Endothelial cell of hepatic sinusoid (primary cell): ENCODE results near the gene ADCK1.
"Not testable (repeated sequence)": the region's sequence is repeated elsewhere in the genome, so short reads cannot be mapped to it uniquely, and the experiment has no call there.

Source experiments
- in situ Hi-C: cut with HindIII; loops from 2 replicates; pipeline ENCODE4 v1.10.0; 2017; ENCODE audit warnings: low sequenced_read_pairs

ADCK1 gene

DNA sequence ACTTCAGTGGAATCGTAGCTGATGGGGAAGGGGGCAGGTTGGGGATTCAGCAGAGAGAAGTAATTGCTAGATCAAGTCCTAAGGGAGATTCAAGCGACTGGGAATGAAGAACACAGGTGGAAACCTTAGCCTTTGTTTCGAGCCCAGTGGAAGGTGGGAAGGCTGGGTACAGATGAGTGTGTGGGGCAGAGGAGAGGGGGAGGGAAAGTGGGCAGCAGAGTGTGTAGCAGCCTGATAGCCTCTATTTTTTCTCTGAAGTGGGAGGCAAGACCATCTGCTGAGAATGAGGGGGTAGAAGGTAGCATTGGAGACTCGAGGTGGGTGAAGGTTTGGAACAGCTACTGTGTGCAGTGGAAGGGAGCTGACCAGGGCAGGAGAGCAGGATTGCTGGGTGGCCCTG is 91.0 kb downstream of the ADCK1 start:
- in situ Hi-C loops = no loop called here

DNA sequence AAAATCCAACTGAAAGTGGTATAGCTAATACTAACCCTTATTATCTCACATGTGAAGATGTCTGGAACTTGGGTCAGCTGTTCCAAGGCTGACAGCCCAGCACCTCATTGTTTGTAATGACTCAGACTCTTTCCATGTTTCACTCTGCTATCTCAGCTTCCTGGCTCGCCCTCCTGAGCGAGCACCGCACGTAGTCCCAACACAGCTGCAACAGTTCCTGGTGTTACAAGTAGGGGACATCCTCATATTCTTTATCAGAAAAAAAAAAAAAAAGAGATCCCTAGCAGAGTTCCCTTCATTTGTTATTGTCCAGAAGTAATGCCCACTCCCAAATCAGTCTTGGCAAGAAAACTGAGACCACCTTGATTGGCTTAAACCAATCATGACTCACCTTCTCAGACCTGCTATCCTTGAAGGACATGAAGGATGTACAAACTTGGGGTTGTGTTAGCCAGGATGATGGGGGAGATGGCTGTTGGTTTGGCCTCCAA is 92.5 kb downstream of the ADCK1 start:
- in situ Hi-C loops = no loop called here

DNA sequence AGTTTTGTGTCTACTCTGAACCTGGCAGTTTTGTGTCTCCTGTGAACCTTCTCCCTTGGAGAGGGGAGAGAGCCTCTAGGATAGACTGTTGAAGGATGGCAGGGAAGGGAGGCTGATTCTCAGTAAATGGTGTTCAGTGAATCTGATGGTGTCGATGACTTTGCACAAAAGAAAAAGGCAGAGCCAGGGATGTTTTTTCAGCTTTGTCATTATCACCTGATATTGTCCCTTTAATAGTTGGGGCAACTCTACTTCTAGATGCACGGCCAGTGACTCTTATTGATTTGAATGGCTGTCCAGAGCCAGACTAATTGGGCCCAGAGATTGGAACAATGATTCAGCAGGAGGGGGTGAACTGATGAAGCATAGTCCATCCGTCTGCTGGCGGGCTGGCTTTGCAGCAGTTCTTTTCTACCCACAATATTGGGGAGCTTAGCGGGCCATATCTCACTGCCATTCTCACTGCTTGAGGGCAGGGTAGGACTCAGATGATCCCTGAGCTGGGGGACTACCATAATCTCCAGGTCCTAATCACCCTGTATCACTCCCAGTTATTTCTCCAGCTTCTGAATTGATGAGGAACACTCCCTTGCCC is 93.1 kb downstream of the ADCK1 start:
- in situ Hi-C loops = no loop called here

DNA sequence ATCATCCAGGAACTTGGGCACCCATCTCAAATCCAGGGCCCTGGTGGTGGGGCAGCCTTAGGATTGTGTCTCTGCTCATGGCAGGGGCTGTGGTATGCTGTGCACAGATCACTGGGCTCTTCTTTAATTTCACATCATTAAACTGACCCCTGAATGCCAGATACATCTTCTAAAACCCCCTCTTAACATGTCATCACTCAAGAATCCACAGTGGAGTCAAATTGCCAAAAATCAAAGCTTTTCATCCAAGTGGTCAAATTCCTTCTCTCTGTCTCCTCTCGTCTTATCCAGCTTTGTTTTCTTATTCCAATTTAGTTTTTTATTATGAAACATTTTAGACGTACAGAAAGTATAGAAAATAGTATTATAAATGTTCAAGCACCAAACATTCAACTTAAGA is 97.5 kb downstream of the ADCK1 start:
- in situ Hi-C loops = no loop called here

DNA sequence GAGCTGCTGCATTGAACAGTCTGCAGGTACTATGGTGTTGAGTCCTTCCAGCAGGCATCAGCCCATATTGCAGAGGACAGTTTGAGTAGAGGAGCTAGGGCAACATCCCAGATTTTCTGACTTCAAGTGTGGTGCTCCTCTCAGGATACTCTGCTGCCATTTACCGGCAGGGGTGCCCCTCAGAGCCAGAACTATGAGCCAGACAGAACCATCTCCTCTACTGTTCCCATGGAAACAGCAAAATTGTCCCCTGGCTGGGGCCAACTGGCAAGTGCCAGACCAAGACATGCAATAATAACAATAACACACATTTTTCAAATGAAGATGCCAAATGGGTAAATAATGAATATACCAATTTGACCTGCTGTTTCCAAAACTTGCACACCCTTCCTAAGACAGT is 102.9 kb downstream of the ADCK1 start:
- in situ Hi-C loops = no loop called here

DNA sequence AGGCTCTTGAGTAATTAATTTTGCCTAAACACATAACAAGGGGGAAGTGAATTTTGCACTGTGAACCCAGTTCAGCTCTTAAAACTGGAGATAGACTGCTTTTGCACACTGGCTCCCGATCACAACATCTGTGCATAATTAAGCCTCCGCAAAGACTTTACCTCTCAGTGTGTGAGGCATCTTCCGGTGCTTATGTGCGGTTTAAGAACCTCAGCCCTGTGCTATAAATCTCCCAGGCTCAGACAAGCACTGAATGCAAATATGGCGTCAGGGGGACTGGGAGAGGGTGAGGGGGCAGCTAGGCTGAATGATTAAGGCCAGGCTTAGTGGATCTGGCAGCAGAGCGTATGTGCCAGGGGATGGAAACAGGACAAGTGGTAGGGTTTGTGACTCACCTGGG is 103.3 kb downstream of the ADCK1 start:
- in situ Hi-C loops = no loop called here

DNA sequence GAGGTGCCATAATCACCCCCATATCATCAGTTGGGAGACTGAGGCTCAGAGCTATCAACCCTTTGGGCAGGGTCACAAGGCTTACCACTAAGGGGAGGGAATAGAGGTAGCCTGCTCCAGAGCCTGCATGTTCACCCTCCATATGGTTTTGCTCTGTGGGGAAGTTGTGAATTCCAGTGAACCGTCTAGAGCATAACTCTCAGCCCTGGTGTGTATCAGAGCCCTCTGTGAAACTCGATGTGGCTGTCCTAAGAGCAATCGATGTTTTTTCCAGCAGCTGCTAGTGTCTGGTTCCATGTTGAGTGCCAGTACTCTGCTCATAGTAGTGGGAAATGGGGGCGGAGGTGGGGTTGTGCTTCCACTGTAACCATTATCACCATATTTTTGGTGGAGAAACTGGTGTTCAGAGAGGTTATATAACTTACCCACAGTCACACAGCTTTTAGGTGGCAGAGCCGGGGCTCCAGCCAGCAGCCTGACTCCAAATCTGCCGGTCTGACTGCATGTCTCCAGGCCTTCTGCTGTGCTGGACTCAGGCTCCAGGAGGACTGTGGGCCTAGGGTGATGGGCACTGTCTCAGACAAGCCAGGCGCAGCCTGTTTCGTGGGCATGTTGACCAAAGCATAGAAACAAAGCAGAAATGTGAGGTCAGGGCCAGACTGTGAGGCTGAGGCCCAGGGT is 104.2 kb downstream of the ADCK1 start:
- in situ Hi-C loops = no loop called here

DNA sequence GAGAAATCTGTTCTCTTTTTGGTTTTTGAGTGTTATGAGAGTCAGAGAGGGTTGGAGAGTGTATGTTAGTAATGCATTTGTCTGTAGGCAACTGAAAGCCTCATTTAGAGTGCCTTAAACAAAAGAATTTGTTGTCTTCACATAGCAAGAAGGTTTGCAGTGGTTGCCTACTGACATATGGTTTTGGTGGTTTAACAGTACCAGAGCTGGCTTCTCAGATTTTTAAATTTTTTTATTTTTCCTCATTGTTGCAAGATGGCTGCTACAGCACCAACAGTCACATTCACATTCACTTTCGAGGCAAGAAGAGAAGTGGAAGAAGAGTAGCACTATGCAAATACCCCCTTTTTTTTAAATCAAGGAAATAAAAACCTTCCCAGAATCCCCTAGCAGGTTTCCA is 106.5 kb downstream of the ADCK1 start:
- in situ Hi-C loops = no loop called here

DNA sequence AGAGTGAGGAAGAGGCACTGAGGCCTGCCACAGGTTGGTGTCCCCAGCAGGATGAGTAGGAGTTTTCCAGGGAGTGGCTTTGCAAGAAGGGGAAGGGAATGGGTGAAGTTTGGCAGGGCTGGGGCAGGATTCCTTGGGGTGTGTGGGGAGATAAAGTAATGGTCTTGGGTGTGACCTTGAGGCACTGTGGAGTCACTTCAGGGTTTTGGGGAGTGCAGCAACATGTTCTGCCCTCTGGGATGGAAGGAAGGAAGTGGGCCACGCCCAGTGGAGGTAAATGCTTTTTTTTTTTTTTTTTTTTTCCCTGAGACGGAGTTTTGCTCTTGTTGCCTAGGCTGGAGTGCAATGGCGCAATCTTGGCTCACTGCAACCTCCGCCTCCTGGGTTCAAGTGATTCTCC is 108.9 kb downstream of the ADCK1 start:
- in situ Hi-C loops = no loop called here

DNA sequence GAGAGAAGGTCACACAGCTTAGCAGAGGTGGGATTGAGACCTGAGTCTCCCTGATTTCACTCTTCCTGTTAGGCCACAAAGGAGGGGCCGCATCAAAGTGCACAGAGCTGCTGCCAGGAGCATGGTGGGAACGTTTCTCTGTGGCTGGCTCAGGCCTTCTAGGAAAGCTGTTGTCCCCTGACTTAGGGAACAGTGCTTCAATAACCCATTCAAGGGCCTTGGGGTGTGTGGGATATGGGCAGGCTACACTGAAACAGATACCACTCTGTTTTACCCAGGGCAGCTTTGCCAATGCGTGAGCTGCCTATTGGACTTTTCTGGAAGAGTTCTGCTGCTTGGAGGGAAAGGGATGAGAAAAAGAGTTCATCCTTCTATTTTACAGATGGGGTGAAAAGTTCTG is 110.0 kb downstream of the ADCK1 start:
- in situ Hi-C loops = no loop called here

DNA sequence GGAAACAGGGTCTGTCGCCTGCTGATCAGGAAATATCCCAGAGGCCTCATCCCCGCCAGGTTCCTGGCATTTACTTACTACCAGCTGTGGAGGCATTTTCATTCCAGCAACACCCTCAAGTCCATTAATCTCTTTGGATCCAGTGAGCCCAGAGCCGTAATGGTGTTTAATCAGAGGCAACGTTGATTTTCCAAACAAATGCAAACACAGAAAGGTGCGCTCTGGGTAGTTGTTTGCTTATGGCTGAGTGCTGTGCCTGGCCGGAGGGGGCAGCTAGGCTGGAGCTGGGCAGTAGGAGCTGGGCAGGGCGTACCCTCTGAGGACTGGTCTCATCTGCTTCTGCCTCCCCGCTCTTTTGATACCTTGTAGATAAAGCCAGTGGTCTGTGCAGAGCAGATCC is 110.6 kb downstream of the ADCK1 start:
- in situ Hi-C loops = no loop called here

DNA sequence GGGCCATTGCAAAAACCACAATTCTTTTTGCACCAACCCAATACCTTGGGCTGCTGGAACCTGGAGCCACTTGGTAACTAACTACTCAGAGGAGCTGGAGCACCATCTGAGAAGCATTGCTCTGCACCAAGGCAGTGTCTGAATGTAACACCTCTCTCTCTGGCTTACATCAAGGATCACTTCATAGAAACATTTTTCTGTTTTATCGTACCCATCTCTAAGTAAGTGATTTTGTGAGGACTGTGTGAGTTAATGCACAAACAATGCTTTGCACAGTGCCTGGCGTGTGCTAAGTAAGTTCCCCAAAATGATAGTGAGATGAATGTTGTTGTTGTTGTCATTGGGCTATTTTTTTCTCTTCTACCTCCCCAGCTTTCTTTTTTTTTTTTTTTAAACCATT is 111.4 kb downstream of the ADCK1 start:
- in situ Hi-C loops = no loop called here

DNA sequence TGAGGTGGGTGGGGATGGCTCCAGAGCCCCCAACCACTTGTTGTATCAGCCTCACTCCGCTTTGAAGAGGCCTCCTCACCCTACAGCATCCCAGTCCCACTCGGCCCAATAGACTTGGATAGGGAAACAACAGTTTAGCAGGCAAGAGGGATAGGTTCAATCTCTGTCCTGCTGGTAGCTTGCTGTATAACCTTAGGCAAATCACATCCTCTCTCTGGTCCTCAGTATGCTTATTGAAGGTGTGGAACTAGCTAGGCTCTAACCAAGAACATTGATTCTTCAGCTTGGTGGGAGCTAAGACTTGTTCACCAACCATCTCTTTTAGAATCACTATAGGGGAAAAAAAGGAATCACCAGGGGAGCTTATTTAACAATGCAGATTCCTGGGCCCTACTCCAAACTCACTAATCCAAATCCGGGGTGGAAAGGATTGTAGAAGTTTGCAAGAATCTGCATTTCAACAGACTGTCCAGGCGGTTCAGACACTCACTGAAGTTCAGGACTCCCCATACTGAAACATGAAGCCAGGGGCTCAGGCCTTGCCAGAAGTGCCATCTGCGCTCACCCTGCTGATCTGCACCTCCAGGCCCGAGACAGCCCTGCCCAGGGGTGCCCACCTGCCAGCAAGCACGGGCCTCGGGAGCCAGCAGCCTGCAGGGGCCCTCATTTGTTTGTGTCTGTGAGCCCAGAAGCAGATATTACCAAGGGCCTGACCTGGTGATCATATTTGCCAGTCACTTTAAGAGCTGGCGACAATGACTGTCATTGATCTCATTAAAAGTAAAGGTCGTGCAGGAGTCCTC is 113.0 kb downstream of the ADCK1 start:
- in situ Hi-C loops = no loop called here

DNA sequence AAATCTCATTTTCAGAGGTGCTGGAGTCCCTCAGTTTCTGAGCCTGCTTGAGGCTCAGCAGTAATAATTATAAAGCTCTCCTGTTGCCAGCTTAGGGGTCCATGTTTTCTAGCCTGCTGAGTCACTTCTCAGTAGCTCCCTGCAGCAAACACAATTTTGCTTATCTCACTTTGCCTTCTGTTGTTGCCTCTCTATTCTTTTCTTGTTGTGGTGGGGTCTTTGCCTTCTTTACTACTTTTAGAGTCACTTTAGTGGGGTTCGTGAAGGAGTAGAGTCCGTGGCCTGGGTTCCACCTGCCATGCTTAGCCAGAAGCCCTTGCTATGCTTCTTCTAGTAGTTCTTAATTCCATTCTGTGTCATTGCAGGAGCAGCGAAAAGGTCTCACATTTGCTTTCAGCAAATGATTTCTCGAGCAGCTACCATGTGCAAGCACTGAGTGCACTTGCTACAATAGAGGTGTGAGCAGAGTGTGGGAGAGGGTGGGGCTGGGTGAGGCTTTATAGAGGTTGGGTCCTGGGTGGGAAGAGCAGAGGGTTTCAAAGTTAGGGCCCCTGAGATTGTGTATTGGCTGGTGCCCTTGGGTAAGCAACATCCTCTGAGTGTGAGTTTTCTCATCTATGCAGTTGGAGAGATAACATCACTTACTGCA is 114.3 kb downstream of the ADCK1 start:
- in situ Hi-C loops = no loop called here

DNA sequence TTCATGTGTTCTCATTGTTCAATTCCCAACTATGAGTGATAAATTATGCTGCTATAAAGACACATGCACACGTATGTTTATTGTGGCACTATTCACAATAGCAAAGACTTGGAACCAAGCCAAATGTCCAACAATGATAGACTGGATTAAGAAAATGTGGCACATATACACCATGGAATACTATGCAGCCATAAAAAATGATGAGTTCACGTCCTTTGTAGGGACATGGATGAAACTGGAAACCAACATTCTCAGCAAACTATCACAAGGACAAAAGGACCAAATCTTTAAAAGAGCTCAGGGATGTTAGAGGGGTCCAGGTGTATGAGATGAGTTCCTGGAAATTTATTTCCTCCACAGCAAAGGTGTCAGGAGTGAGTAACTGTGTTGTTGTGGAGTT is 115.5 kb downstream of the ADCK1 start:
- in situ Hi-C loops = not testable (repeated sequence)

DNA sequence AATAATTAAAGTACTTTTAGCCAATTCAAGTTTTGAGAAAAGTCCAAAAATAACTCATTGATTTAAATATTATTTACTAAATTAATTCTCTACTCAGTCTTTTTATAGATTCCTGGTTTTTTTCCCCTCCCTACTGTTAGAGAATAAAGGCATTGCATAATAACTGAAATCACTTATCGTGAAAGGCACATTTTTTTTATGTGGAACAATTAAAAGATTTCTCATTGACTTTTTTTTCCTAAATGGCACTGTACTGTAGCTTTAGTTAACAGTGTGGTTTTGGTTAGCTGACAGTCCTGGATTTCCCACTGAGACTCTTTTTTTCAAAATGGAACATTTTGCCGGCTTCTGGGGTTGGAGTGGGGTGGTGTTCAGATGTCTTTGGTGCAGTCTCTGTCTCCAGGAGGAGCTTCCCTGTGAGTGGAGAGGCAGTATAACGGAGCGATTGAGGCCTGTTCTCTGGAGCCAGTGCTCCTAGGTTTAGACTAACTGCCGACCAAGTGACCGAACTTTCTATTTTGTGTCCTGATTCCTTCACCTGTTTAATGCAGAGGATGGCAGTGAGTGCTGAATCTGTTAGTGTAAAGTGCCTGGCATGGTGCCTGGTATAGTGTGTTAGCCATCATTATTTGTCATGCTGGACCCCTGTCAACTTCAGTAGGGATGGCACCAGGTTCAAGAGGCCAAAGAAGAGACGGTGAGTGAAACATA is 117.7 kb downstream of the ADCK1 start:
- in situ Hi-C loops = no loop called here

DNA sequence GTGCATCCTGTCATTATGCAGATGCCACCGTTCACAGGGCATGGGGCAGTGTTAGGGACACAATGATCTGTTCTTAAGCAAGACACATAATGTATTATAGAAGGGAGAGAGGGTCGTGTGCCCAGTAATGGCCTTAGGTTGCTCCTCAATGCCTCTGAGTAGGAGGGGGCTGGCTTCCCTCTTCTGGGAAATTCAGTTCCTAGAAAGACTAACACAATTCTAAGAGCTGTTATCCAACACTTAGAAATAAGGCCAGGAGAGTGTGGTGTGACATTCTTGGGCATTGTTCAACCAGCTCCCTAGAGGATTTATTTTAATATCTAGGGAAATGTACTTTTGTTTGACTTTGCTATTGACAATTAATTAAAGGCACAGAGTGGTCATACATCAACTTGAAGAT is 118.5 kb downstream of the ADCK1 start:
- in situ Hi-C loops = no loop called here

DNA sequence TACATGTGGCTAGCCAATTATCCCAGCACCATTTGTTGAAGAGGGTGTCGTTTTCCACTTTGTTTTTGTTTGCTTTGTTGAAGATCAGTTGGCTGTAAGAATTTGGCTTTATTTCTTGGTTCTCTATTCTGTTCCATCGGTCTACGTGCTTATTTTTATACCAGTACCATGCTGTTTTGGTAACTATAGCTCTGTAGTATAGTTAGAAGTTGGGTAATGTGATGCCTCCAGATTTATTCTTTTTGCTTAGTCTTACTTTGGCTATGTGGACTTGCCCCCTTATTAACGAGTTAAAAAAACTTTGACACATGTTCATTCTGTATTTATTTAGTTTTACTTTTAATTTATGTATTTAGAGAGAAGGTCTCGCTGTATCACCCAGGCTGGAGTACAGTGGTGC is 120.4 kb downstream of the ADCK1 start:
- in situ Hi-C loops = no loop called here

DNA sequence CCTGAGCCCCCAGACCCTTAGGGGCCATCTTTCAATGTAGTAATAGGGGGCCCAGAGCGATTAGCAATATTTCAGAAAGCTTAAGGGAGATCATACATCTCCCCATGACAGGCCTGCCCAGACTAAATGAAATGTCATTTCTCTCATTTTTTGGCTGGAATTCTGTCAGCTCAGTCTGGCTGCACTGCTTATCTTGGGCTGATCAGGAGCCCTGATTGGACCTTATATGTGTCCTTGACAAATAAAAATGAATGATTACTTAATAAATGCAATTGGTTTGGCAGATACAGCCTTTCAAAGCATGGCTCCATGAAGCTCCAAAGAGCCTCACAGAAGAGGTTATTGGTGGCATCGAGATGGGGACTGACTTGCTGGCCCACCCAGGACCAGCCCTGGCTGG is 121.9 kb downstream of the ADCK1 start:
- in situ Hi-C loops = no loop called here

DNA sequence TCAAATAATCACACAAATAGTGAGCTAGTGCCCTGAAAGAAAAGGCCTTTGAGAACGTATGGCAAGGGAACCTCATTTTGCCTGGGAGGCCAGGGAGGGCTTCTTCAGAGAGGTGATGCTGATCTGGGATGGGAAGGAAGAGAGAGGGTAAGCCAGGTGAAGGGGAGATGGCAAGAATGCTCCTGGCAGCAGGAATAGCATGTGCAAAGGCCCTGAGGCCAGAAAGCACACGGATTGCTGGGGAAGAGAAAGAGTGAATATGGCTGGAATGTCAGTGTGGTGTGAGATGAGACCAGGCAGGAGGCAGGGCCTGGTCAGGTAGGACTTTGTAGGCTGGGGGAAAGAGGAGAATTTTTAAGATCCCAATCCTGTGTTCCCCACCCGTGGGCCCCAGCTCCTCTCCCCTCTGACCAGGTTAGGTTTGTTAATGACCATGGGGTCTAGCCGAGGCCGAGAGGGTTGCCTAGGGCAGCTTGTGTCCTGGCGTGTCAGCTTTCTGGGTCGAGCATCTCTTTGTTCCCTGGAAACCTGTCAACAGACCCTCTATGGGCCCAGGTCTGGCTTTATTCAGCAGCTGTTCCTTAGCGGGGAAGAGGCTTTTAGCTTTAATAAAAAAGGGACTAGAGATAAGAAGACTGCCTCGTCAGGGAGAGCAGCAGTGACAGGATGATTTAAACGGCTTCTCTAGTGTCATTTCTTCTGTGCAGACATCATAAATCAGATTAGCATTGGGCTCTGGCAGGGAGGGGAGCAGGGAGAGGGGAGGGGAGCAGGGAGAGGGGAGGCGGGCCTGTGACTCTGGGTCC is 123.4 kb downstream of the ADCK1 start:
- in situ Hi-C loops = no loop called here
